ENCODE results near the gene GOLGA6L2. TPM values are rescaled to one million over a fixed set of nuclear protein-coding genes. Genes with fewer than 3 reads are reported as not detected.

The GOLGA6L2 gene
- total RNA-seq, 2 donors from 2014 or later = 1.4 TPM; not detected in 1

GRCh38 chr15:23424111-23424904 lies 22.7 kb downstream of the GOLGA6L2 start:
- intact Hi-C loops (cut with DNase I) = no loop called here
- WGBS = 89% methylated on average over 13 of the region's 13 CpGs
- TF ChIP-seq CTCF (IDR thresholded peaks at IDR 0.05) = no peak
- TF ChIP-seq POLR2A (IDR thresholded peaks at IDR 0.05) = no peak
- no peak for TF ChIP-seq POLR2AphosphoS5 (IDR thresholded peaks at IDR 0.05)
- no peak for DNase-seq (ENCODE audit: low spot score)
- no peaks in the 10 kb centered on the region for H3K36me3 ChIP-seq
- no peak overlapping the region for H3K27ac ChIP-seq
- H3K27me3 ChIP-seq (replicated peaks; ENCODE audit: insufficient read depth) = no peaks in the 10 kb centered on the region
- no peaks in the 10 kb centered on the region for H3K9me3 ChIP-seq
- H3K4me1 ChIP-seq (replicated peaks) = no peaks in the 10 kb centered on the region
- no peak overlapping the region for H3K4me3 ChIP-seq

- Histone ChIP-seq H3K9me3 (no peaks in the 10 kb centered on the region), H3K27ac (no peak overlapping the region), H3K4me3 (no peak overlapping the region), H3K27me3 (replicated peaks; ENCODE audit: insufficient read depth) (no peaks in the 10 kb centered on the region), H3K4me1 (replicated peaks) (no peaks in the 10 kb centered on the region), H3K36me3 (no peaks in the 10 kb centered on the region)
- intact Hi-C loops (cut with DNase I) = no loop called here
- WGBS = 56% methylated on average over 8 of the region's 8 CpGs
- TF ChIP-seq POLR2AphosphoS5 (IDR thresholded peaks at IDR 0.05) (no peak), CTCF (IDR thresholded peaks at IDR 0.05) (no peak), POLR2A (IDR thresholded peaks at IDR 0.05) (no peak)
- no peak for DNase-seq (ENCODE audit: low spot score)
These were observed 23.9 kb downstream of the GOLGA6L2 start for GRCh38 chr15:23422946-23423708.

- Histone ChIP-seq H3K4me1 (replicated peaks) (no peaks in the 10 kb centered on the region), H3K36me3 (no peaks in the 10 kb centered on the region), H3K27me3 (replicated peaks; ENCODE audit: insufficient read depth) (no peaks in the 10 kb centered on the region), H3K27ac (no peak overlapping the region), H3K4me3 (no peak overlapping the region), H3K9me3 (no peaks in the 10 kb centered on the region)
- intact Hi-C loops (cut with DNase I) = no loop called here
- no peak for TF ChIP-seq POLR2A (IDR thresholded peaks at IDR 0.05)
- no peak for TF ChIP-seq POLR2AphosphoS5 (IDR thresholded peaks at IDR 0.05)
- TF ChIP-seq CTCF (IDR thresholded peaks at IDR 0.05) = no peak
- DNase-seq (ENCODE audit: low spot score) = no peak
- 64% methylated on average over 18 of the region's 18 CpGs for WGBS
These were observed 24.7 kb downstream of the GOLGA6L2 start for GRCh38 chr15:23422099-23422945.

GRCh38 chr15:23420806-23421575 lies 26.1 kb downstream of the GOLGA6L2 start:
- no peaks in the 10 kb centered on the region for H3K4me1 ChIP-seq (replicated peaks)
- no peaks in the 10 kb centered on the region for H3K36me3 ChIP-seq
- intact Hi-C loops (cut with DNase I) = no loop called here
- H3K27ac ChIP-seq = no peak overlapping the region
- no peaks in the 10 kb centered on the region for H3K27me3 ChIP-seq (replicated peaks; ENCODE audit: insufficient read depth)
- H3K4me3 ChIP-seq = no peak overlapping the region
- 66% methylated on average over 15 of the region's 16 CpGs for WGBS
- TF ChIP-seq POLR2AphosphoS5 (IDR thresholded peaks at IDR 0.05) (no peak), POLR2A (IDR thresholded peaks at IDR 0.05) (no peak), CTCF (IDR thresholded peaks at IDR 0.05) (no peak)
- no peak for DNase-seq (ENCODE audit: low spot score)
- H3K9me3 ChIP-seq = no peaks in the 10 kb centered on the region

Measured in prostate gland (tissue), 2 donors.